GM18526 (cell line): ENCODE measurements around the gene MTHFD1.

Experiments
- POLR2A ChIP-seq: IDR thresholded peaks from 3 replicates; pipeline ENCODE4 v1.6.1; 2011; ENCODE audit not compliant: insufficient read length; ENCODE audit errors: extremely low read depth

The MTHFD1 gene

GRCh38 chr14:64423987-64424386 is 35.8 kb downstream of the MTHFD1 start:
- no peak for TF ChIP-seq POLR2A

DNA sequence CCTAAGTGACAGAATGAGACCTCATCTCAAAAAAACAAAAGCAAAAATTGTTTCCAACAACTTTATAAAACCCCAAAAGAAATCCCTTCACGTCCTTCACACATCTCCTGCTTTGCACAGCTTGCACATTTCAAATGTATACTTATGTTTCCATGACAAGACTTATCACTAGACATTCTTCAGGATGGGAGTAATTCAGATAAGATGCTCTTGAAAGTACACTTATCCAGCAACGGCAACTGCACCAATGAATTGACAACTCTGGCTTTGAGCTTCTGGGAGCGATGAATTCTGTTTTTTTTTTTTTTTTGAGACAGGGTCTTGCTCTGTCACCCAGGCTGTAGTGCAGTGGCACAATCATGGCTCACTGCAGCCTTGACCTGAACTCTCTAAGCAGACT is 46.4 kb downstream of the MTHFD1 start:
- TF ChIP-seq POLR2A = no peak

GRCh38 chr14:64438181-64438841 is 50.2 kb downstream of the MTHFD1 start:
- TF ChIP-seq POLR2A = no peak

- no peak for TF ChIP-seq POLR2A
Measured at GRCh38 chr14:64439141-64439540, 51.0 kb downstream of the MTHFD1 start.

GRCh38 chr14:64440494-64440893 is 52.3 kb downstream of the MTHFD1 start:
- TF ChIP-seq POLR2A = no peak

- TF ChIP-seq POLR2A = no peak
Measured at GRCh38 chr14:64442300-64442988, 54.3 kb downstream of the MTHFD1 start.

DNA sequence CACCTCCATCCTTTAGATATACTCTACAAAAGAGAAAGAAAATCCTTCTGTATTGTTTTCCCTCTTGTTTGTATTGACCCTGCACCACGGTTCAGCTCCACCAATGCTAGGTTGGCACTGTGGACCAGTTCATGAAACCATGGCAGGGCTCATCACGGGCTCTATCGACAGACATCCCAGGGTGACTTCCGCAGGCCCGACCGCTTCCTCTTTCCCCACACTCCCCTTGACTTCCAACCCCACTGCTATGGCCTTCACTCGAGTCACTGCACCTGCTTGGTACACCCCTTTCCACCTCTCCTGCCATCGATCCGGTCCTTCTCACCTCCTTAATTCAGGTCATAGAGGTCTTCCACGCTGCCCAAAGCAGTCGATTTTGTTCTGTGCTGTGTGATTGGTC is 56.0 kb downstream of the MTHFD1 start:
- TF ChIP-seq POLR2A = no peak

GRCh38 chr14:64444984-64445845 is 57.1 kb downstream of the MTHFD1 start:
- TF ChIP-seq POLR2A = no peak

- TF ChIP-seq POLR2A = no peak
Measured at GRCh38 chr14:64447876-64448670, 59.9 kb downstream of the MTHFD1 start.

DNA sequence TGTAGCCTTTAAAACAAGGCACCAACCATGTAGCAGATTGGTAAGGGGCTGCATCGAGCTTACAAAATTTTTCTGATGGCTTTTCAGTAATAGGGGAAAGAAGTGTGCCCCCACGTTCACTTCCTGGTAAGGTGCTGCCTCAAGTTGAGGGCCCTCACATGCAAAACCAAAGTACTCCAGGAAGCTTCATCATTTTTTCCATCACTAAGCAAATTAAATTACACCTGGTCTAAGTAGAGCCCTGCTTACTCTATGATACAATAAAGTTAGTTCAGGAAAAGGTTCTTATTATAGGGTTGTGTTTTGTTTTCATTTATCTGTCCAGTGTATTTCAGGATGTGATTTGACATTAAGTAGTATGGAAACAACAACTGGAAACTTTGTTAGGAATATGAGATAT is 62.1 kb downstream of the MTHFD1 start:
- TF ChIP-seq POLR2A = no peak

DNA sequence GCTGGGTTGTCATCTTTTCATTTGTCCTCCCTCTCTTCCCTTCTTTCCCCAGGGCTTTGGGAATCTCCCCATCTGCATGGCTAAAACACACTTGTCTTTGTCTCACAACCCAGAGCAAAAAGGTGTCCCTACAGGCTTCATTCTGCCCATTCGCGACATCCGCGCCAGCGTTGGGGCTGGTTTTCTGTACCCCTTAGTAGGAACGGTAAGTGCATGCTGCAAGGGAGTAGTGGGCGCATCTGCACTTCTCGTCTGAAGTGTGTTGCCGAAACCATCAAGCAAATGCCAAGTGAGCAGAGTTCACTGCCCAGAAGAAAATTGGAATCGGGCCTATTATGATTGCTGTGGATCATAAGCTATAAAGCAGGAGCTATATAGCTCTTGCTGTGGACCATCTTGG is 66.5 kb downstream of the MTHFD1 start:
- no peak for TF ChIP-seq POLR2A

DNA sequence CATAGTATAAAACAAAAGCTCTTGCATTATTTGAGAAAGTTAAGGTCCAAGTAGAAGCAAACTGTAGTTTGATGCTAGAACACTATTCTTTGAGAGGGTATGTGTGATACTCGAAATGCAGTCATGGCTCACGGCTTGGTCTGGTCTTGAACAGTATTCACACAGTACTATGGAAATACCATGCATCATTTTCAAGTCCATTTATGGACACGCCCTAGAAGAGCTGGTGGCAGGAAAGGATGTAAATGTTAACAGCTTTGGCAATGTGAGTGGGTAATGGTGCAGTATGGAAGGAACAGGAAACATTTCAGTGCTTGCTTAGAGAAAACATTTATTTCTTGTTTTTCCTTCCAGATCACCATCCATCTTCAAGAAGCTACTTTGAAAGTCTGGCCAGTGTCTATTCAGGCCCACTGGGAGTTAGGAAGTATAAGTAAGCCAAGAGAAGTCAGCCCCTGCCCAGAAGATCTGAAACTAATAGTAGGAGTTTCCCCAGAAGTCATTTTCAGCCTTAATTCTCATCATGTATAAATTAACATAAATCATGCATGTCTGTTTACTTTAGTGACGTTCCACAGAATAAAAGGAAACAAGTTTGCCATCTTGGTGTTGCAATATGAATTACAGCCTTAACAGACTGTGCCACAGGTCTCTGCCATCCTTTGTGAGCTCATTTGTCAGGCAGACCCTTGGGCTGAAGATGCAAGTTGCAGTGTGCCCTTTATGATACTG is 71.4 kb downstream of the MTHFD1 start:
- no peak for TF ChIP-seq POLR2A

GRCh38 chr14:64461221-64461620 is 73.1 kb downstream of the MTHFD1 start:
- TF ChIP-seq POLR2A = no peak

DNA sequence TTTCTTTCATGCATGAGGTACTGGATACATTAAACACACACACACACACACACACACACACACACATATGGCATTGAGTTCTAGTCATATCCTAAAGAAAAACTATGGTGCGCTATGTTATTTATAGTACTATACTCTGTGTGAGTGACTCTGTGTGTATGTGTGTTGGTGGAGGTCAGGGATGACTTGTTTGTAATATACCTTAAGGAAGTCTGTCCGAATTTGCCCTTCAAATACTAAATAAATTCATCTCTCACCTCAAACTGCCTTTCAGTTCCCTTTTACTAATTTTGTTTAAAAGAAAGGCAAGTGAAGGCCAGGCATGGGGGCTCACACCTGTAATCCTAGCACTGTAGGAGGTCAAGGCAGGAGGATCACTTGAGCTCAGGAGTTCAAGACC is 75.0 kb downstream of the MTHFD1 start:
- TF ChIP-seq POLR2A = no peak
